ENCODE results near the gene CACNB4. TPM values are rescaled to one million over a fixed set of nuclear protein-coding genes. Genes with fewer than 3 reads are reported as not detected.

The CACNB4 gene
- polyA plus RNA-seq, 2 of the 4 experiments (the other 2 are of a cell fraction): 0.25 to 0.53 TPM

DNA sequence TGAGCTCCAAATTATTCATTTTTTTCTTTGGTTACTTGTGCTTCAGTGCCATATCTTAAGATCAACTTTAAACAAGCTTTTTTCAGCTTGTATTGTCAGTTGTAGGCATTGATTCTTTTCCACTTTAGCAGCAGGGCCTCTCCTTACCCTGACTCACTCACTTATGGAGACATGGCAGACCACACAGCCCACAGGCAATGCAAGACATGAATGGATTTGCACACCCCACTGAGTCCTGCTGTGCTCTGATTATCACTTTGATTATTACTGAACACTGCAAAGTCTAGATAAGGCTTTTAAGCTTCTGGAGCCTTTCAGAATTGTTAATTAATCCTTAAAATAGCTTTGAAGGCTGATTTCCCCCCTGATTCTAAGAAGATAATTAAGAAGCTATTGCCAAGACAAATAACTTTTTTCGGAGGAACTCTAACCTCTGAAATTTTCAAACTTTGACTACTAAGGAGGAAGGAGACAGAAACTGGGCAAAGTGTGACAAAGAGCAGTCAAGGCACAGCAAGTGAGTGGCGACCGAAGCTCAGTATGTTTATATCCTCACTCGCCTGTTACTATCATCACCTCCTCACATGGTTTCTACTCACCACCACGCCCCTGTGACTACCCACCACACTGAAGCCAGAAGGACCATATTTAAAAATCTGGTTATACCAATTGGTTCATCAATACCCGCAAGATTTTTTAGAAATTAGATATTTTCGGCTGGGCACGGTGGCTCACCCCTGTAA lies 43.3 kb downstream of the CACNB4 start:
- Histone ChIP-seq H3K27ac (no peak overlapping the region), H3K4me1 (no peaks in the 10 kb centered on the region), H3K9me3 (peaks cover 8% of the 10 kb centered on the region; the same call in 2 of the 3 replicates), H3K4me3 (no peak overlapping the region), H3K4me2 (no peak overlapping the region)
- no peak for TF ChIP-seq ZSCAN20 (CRISPR knock-in tag; IDR thresholded peaks at IDR 0.05)
- TF ChIP-seq TP53 (CRISPR knock-in tag; IDR thresholded peaks at IDR 0.05): no peak
- no peak for TF ChIP-seq CHD2 (IDR thresholded peaks at IDR 0.05; ENCODE audit: low read length, partially characterized antibody)
- no peak for TF ChIP-seq TFCP2L1 (CRISPR knock-in tag; IDR thresholded peaks at IDR 0.05)
- TF ChIP-seq, protein P1, sequence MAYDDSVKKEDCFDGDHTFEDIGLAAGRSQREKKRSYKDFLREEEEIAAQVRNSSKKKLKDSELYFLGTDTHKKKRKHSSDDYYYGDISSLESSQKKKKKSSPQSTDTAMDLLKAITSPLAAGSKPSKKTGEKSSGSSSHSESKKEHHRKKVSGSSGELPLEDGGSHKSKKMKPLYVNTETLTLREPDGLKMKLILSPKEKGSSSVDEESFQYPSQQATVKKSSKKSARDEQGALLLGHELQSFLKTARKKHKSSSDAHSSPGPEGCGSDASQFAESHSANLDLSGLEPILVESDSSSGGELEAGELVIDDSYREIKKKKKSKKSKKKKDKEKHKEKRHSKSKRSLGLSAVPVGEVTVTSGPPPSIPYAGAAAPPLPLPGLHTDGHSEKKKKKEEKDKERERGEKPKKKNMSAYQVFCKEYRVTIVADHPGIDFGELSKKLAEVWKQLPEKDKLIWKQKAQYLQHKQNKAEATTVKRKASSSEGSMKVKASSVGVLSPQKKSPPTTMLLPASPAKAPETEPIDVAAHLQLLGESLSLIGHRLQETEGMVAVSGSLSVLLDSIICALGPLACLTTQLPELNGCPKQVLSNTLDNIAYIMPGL (CRISPR knock-in tag; IDR thresholded peaks at IDR 0.05; ENCODE audit: borderline replicate concordance): no peak
- TF ChIP-seq ZNF302 (CRISPR knock-in tag; IDR thresholded peaks at IDR 0.05): no peak
- CTCF ChIA-PET: interaction anchor here (0.6 to 1.3 kb wide), 6 partner anchors 8 to 58 kb away, joined by 3 to 5 read pairs (median 4); no protein-coding TSS in a partner anchor
- 78% methylated on average over 8 of the region's 8 CpGs for WGBS (ENCODE audit: missing lambda C conversion rate)
- POLR2A ChIA-PET: no interaction called here
- DNase-seq (ENCODE audit: low read depth in 1 of 2, low spot score in 1 of 2) (no peak), ATAC-seq (no peak), FAIRE-seq (no peak)

DNA sequence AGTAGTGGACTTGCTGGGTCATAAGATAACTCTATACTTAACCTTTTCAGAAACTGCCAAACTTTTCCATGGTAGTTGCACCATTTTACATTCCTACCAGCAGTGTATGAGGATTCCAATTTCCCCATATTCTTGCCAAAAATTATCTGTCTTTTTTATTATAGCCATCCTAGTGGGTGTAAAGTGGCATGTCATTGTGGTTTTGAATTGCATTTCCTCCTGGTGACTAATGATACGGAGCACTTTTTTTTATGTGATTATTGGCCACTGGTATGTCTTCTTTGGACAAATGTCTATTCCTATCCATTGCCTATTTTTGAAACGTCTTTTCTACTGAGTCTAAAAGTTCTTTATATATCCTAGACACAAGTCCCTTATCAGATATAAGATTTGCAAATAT lies 44.3 kb downstream of the CACNB4 start:
- DNase-seq (ENCODE audit: low read depth in 1 of 2, low spot score in 1 of 2) (no peak), ATAC-seq (peak; percentile 39 to 43; a peak in 4 of 6 replicates), FAIRE-seq (no peak)
- ChIA-PET CTCF (interaction anchor here (0.9 to 1.3 kb wide), 4 partner anchors 9 to 56 kb away, joined by 3 to 5 read pairs (median 4); no protein-coding TSS in a partner anchor), POLR2A (no interaction called here)
- Histone ChIP-seq H3K4me2 (no peak overlapping the region), H3K4me3 (no peak overlapping the region), H3K27ac (no peak overlapping the region), H3K4me1 (no peaks in the 10 kb centered on the region), H3K9me3 (peaks cover 8% of the 10 kb centered on the region; the same call in 2 of the 3 replicates)
- WGBS (ENCODE audit: missing lambda C conversion rate): 24% methylated on average over 2 of the region's 2 CpGs
- TF ChIP-seq GATA3 (IDR thresholded peaks at IDR 0.05; ENCODE audit: borderline replicate concordance) (no peak), RFX5 (IDR thresholded peaks at IDR 0.05) (0 out of 2 replicates have a peak, but pooled peaks have one; percentile 48), HOXB5 (CRISPR knock-in tag; IDR thresholded peaks at IDR 0.05) (no peak), POLR2A (IDR thresholded peaks at IDR 0.05; ENCODE audit: low read length) (no peak), CEBPB (IDR thresholded peaks at IDR 0.05) (no peak)

DNA sequence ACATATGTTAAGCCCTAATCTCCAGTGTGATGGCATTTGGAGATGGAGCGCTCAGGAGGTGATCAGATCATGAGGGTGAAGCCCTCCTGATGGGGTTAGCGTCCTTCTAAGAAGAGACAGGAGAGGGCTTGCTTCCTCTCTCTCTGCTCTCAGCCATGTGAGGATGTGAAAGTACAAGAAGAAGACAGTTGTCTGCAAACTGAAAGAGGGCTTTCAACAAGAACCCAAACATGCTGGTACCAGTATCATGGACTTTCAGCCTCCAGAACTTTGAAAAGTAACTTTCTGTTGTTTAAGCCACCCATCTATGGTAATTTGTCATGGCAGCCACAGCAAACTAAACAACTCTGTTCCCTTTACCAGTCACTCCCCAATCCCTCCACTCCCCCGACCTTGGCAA lies 47.4 kb downstream of the CACNB4 start:
- no peak for TF ChIP-seq SREBF2 (IDR thresholded peaks at IDR 0.05)
- TF ChIP-seq HOXB5 (CRISPR knock-in tag; IDR thresholded peaks at IDR 0.05): no peak
- TF ChIP-seq JUNB (IDR thresholded peaks at IDR 0.05): no peak
- TF ChIP-seq ZSCAN20 (CRISPR knock-in tag; IDR thresholded peaks at IDR 0.05): no peak
- TF ChIP-seq NFE2L2 (conservative IDR thresholded peaks at IDR 0.05; ENCODE audit: low read length): no peak
- TF ChIP-seq KDM5A (IDR thresholded peaks at IDR 0.05): no peak
- no peak for TF ChIP-seq ZNF302 (CRISPR knock-in tag; IDR thresholded peaks at IDR 0.05)
- no peak for TF ChIP-seq POLR2AphosphoS2 (conservative IDR thresholded peaks at IDR 0.05; ENCODE audit: low read length)
- TF ChIP-seq SMC3 (IDR thresholded peaks at IDR 0.05): no peak
- no peak for TF ChIP-seq TP53 (CRISPR knock-in tag; IDR thresholded peaks at IDR 0.05)
- TF ChIP-seq, protein P2, sequence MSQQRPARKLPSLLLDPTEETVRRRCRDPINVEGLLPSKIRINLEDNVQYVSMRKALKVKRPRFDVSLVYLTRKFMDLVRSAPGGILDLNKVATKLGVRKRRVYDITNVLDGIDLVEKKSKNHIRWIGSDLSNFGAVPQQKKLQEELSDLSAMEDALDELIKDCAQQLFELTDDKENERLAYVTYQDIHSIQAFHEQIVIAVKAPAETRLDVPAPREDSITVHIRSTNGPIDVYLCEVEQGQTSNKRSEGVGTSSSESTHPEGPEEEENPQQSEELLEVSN (IDR thresholded peaks at IDR 0.05; ENCODE audit: borderline replicate concordance, low read depth): no peak
- TF ChIP-seq CHD4 (IDR thresholded peaks at IDR 0.05; ENCODE audit: borderline replicate concordance): no peak
- Histone ChIP-seq H3K4me3 (no peak overlapping the region), H3K9me3 (no peaks in the 10 kb centered on the region), H3K4me1 (no peaks in the 10 kb centered on the region), H3K27ac (no peak overlapping the region), H3K4me2 (no peak overlapping the region)
- ATAC-seq (no peak), DNase-seq (ENCODE audit: low read depth in 1 of 2, low spot score in 1 of 2) (no peak), FAIRE-seq (no peak)
- POLR2A ChIA-PET: no interaction called here
- CTCF ChIA-PET: no interaction called here
- 80% methylated on average over 3 of the region's 3 CpGs for WGBS (ENCODE audit: missing lambda C conversion rate)
